Measurements from ENCODE around the gene SERPINB8. TPM values are rescaled to one million over a fixed set of nuclear protein-coding genes. Genes with fewer than 3 reads are reported as not detected.

The SERPINB8 gene
- total and polyA plus RNA-seq, 9 of the 15 experiments (the other 6 are each of a cell fraction or from before 2014, with no cell fraction given) = 0.05 to 0.19 (median 0.09) TPM

DNA sequence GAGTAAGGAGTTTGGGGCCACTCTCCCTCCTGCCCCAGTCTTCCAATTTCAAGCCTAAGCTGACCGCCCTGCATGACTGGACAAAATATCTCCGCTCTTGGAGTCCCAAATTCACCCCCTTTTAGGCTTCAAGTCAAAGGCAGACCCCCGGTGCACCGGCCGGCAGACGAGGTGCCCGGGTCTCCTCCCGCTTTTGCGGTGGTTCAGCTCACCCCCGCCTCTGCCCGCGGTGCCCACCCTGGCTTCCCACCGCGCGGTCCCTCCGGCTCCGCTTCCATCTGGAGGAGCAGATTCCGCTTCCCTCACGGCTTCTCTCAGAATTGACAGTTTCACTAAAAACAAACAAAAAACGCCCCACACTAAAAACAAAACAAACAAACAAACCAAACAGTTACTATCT lies 56.5 kb downstream of the SERPINB8 start:
- 0% methylated on average over 10 of the region's 20 CpGs for WGBS (ENCODE audit: insufficient coverage, low coverage, missing lambda C conversion rate)
- intact Hi-C loops (cut with micrococcal nuclease) = no loop called here

DNA sequence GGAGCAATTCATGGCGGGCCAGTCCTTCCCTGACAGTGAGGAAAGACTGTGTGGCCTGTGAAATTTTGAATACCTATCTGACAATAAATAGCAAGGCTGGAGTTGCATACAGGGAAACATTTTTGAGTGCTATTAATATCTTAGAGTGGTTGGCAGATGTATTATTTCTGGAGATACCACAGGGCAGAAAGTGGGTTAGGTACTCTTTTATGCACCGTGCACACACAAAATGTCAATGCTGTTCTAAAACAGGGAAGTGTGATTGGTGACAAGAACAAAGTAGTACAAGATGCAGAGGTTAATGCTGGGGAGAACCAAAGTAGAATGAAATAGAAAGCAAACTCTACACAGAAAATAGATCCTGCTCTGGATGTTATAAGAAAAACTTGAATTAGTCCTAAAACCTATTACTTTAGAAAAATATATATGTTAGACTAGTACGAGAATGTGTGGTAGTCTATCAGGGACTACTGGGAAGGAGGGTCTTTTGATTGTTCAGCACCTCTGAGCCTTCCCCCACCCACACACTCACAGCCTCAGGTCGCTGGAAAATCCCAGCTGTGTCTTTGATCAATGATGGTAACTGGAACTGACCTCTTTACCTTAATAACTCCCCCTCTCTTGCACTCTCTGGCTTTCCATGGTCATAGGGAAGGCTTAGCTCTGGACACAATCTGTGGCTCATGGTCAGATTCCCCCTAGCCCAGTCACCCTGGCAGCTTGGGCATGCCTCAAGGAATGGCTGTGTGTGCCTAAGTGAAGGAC lies 58.2 kb downstream of the SERPINB8 start:
- no peaks in the 10 kb centered on the region for H3K27me3 ChIP-seq (ENCODE audit: control insufficient read depth in 2 of 2, insufficient read depth in 2 of 2, low read length in 2 of 2)
- H4K20me1 ChIP-seq (replicated peaks; ENCODE audit: control insufficient read depth, insufficient read depth, low read length) = no peaks in the 10 kb centered on the region
- intact Hi-C loops (cut with micrococcal nuclease) (no loop called here), in situ Hi-C loops (cut with MboI) (no loop called here)
- TF ChIP-seq, protein P1, sequence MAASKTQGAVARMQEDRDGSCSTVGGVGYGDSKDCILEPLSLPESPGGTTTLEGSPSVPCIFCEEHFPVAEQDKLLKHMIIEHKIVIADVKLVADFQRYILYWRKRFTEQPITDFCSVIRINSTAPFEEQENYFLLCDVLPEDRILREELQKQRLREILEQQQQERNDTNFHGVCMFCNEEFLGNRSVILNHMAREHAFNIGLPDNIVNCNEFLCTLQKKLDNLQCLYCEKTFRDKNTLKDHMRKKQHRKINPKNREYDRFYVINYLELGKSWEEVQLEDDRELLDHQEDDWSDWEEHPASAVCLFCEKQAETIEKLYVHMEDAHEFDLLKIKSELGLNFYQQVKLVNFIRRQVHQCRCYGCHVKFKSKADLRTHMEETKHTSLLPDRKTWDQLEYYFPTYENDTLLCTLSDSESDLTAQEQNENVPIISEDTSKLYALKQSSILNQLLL (CRISPR knock-in tag; IDR thresholded peaks at IDR 0.05; ENCODE audit: borderline replicate concordance) = no peak
- TF ChIP-seq PRMT5 (CRISPR knock-in tag; IDR thresholded peaks at IDR 0.05) (no peak), TBP (optimal IDR thresholded peaks at IDR 0.05; ENCODE audit: low read depth, low read length) (no peak)
- H3K9me3 ChIP-seq (replicated peaks; ENCODE audit: control insufficient read depth, insufficient read depth, low read depth, low read length) = no peaks in the 10 kb centered on the region
- H3K79me2 ChIP-seq (ENCODE audit: control insufficient read depth, insufficient read depth, low read length) = no peaks in the 10 kb centered on the region
- WGBS (ENCODE audit: insufficient coverage, low coverage, missing lambda C conversion rate) = 0% methylated on average over 4 of the region's 4 CpGs
- ATAC-seq = no peak
- H2AFZ ChIP-seq (ENCODE audit: low read depth, low read length) = no peak overlapping the region
- CTCF ChIA-PET (ENCODE audit: low intra/inter-chr PET ratio) = no interaction called here
- H3K4me3 ChIP-seq = no peak overlapping the region
- H3K4me2 ChIP-seq (ENCODE audit: insufficient read depth, low read length) = no peak overlapping the region
- POLR2A ChIA-PET = no interaction called here
- no peaks in the 10 kb centered on the region for H3K4me1 ChIP-seq (replicated peaks in 1 of 2; ENCODE audit: control insufficient read depth in 2 of 2, insufficient read depth in 2 of 2, low read length in 2 of 2)
- no peaks in the 10 kb centered on the region for H3K9me1 ChIP-seq (ENCODE audit: control insufficient read depth, insufficient read depth, low read length)
- BruUV-seq (replicated peaks) = no TSS peak
- H3K36me3 ChIP-seq (ENCODE audit: control insufficient read depth, insufficient read depth, low read length) = no peaks in the 10 kb centered on the region
- H3K27ac ChIP-seq (ENCODE audit: extremely low read depth, low read depth, low read length) = no peak overlapping the region
- H3K9ac ChIP-seq (ENCODE audit: insufficient read depth in 1 of 2, low read depth in 2 of 2, low read length in 2 of 2) = no peak overlapping the region
- no peak for DNase-seq (ENCODE audit: extremely low read depth in 1 of 4, low spot score in 3 of 4)
- no peak for FAIRE-seq

More for the DNA sequence above, 56.5 kb downstream of the SERPINB8 start:
- Histone ChIP-seq H3K4me1 (replicated peaks in 1 of 2; ENCODE audit: control insufficient read depth in 2 of 2, insufficient read depth in 2 of 2, low read length in 2 of 2) (no peaks in the 10 kb centered on the region), H3K36me3 (ENCODE audit: control insufficient read depth, insufficient read depth, low read length) (no peaks in the 10 kb centered on the region), H3K4me3 (no peak overlapping the region), H2AFZ (ENCODE audit: low read depth, low read length) (no peak overlapping the region), H3K4me2 (ENCODE audit: insufficient read depth, low read length) (no peak overlapping the region), H4K20me1 (replicated peaks; ENCODE audit: control insufficient read depth, insufficient read depth, low read length) (no peaks in the 10 kb centered on the region), H3K9me1 (ENCODE audit: control insufficient read depth, insufficient read depth, low read length) (no peaks in the 10 kb centered on the region), H3K9me3 (replicated peaks; ENCODE audit: control insufficient read depth, insufficient read depth, low read depth, low read length) (no peaks in the 10 kb centered on the region), H3K79me2 (ENCODE audit: control insufficient read depth, insufficient read depth, low read length) (no peaks in the 10 kb centered on the region), H3K9ac (ENCODE audit: insufficient read depth in 1 of 2, low read depth in 2 of 2, low read length in 2 of 2) (no peak overlapping the region), H3K27ac (ENCODE audit: extremely low read depth, low read depth, low read length) (no peak overlapping the region), H3K27me3 (ENCODE audit: control insufficient read depth in 2 of 2, insufficient read depth in 2 of 2, low read length in 2 of 2) (no peaks in the 10 kb centered on the region)
- no TSS peak for BruUV-seq (replicated peaks)
- no peak for FAIRE-seq
- no peak for ATAC-seq
- TF ChIP-seq SOX6 (IDR thresholded peaks at IDR 0.05) (no peak), FOXA1 (IDR thresholded peaks at IDR 0.05; ENCODE audit: borderline replicate concordance) (no peak), ZNF174 (CRISPR knock-in tag; IDR thresholded peaks at IDR 0.05) (no peak)
- CTCF ChIA-PET (ENCODE audit: low intra/inter-chr PET ratio) = no interaction called here
- no peak for DNase-seq (ENCODE audit: extremely low read depth in 1 of 4, low spot score in 3 of 4)
- in situ Hi-C loops (cut with MboI) = no loop called here
- POLR2A ChIA-PET = no interaction called here
